GM12875 (cell line): Measurements from ENCODE around the gene PDZD2.

ENCODE experiments used
- H3K4me3 ChIP-seq: one replicate; pipeline ENCODE4 v1.5.1; 2011; ENCODE audit warnings: low read depth, low read length, control low read depth
- CTCF ChIP-seq: IDR thresholded peaks from 2 replicates; pipeline ENCODE4 v1.5.1; 2011; ENCODE audit warnings: low read depth, mild to moderate bottlenecking, control low read depth, inconsistent platforms, low read length, moderate library complexity, borderline replicate concordance; ENCODE audit not compliant: insufficient read depth

Gene PDZD2

GRCh38 chr5:31815376-31815775 lies 176.4 kb downstream of the PDZD2 start:
- H3K4me3 ChIP-seq, result no peak overlapping the region
- no peak for TF ChIP-seq CTCF

GRCh38 chr5:31819926-31820516 lies 181.1 kb downstream of the PDZD2 start:
- TF ChIP-seq CTCF, result no peak
- no peak overlapping the region for H3K4me3 ChIP-seq

- no peak for TF ChIP-seq CTCF
- no peak overlapping the region for H3K4me3 ChIP-seq
These were observed 184.5 kb downstream of the PDZD2 start for GRCh38 chr5:31823472-31823871.

GRCh38 chr5:31824869-31825517 lies 186.1 kb downstream of the PDZD2 start:
- TF ChIP-seq CTCF, result no peak
- no peak overlapping the region for H3K4me3 ChIP-seq

DNA sequence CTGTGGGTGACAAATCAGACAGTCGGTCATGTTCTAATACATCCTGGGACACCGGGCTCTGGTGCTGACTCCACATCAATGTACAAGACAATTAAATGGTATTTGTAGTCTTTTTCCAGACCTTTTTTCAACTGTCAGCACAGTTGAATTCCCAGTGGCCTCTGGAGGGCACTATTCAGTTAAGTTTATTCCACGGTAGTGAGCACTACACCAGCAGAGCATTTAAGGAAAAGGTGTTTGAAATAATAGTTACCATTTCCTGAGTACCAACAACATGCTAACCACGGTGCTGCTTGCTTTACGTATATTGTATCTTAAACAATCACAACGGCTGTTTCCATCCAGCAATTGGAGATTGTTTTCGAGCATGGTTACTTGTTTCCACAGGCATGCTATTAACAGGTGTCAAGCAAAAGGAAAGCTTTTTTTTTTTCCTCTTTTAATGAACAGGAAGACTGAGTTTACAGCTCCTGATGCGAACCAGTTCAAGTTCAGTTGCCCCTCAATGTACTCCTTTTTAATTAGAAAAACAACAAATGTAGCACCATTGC lies 186.7 kb downstream of the PDZD2 start:
- no peak overlapping the region for H3K4me3 ChIP-seq
- peak; percentile 48; the same call in 1 of the 2 replicates for TF ChIP-seq CTCF

DNA sequence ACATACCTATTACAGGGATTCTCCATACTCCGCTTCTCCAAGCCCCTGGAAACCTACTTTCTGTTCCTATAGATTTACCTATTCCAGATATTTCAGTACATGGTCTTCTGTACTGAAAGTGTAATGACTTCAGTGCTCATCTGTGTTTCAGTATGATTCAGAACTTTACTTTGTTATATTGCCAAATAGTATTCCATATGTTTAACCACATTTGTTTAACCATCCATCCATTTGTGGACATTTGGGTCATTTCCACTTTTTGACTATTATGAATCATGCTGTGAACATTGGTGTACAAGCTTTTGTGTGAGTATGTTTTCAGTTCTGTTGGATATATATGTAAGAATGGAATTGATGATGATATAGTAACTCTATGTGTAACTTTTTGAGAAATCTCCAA lies 188.9 kb downstream of the PDZD2 start:
- no peak for TF ChIP-seq CTCF
- no peak overlapping the region for H3K4me3 ChIP-seq

DNA sequence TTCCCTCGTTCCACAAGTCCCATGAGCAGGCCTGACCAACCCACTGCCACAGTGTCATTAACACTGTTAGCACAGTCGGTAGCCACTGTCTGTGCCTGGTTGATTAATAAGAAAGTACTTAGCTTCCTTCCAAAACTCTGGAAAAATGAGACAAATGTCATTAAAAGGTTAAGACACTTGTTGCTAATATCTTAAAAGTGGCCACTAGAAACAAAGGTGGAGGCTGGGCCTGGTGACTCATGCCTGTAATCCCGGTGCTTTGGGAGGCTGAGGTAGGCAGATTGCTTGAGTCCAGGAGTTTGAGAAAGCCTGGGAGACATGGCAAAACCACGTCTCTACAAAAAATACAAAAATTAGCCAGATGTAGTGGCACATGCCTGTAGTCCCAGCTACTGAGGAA lies 194.0 kb downstream of the PDZD2 start:
- H3K4me3 ChIP-seq, result no peak overlapping the region
- TF ChIP-seq CTCF, result no peak
